Measurements from ENCODE around the gene MRTFB. TPM values are rescaled to one million over a fixed set of nuclear protein-coding genes. Genes with fewer than 3 reads are reported as not detected.

Gene MRTFB
- total RNA-seq, 4 donors from 2014 or later, result 43.6 to 197 (median 65.5) TPM

GRCh38 chr16:14268073-14268472 lies 197.0 kb downstream of the MRTFB start:
- 95% methylated on average over 7 of the region's 7 CpGs for WGBS
- Histone ChIP-seq H3K27ac (no peak overlapping the region), H3K36me3 (peaks cover 35% of the 10 kb centered on the region), H3K4me3 (no peak overlapping the region), H3K27me3 (no peaks in the 10 kb centered on the region), H3K9me3 (no peaks in the 10 kb centered on the region), H3K4me1 (no peaks in the 10 kb centered on the region)
- DNase-seq (ENCODE audit: low spot score in 2 of 2), result no peak
- TF ChIP-seq EP300 (IDR thresholded peaks at IDR 0.05), result no peak
- TF ChIP-seq CTCF (IDR thresholded peaks at IDR 0.05), result no peak
- no peak for TF ChIP-seq POLR2A (IDR thresholded peaks at IDR 0.05)
- no peak for TF ChIP-seq POLR2AphosphoS5 (IDR thresholded peaks at IDR 0.05)

- Histone ChIP-seq H3K36me3 (no peaks in the 10 kb centered on the region), H3K4me3 (no peak overlapping the region), H3K27me3 (no peaks in the 10 kb centered on the region), H3K27ac (no peak overlapping the region), H3K4me1 (no peaks in the 10 kb centered on the region), H3K9me3 (no peaks in the 10 kb centered on the region)
- 96% methylated on average over 3 of the region's 3 CpGs for WGBS
- TF ChIP-seq POLR2AphosphoS5 (IDR thresholded peaks at IDR 0.05), result no peak
- no peak for TF ChIP-seq CTCF (IDR thresholded peaks at IDR 0.05)
- TF ChIP-seq POLR2A (IDR thresholded peaks at IDR 0.05), result no peak
- no peak for DNase-seq (ENCODE audit: low spot score in 2 of 2)
These were observed 204.8 kb downstream of the MRTFB start for GRCh38 chr16:14275934-14276333.

- no peak overlapping the region for H3K27ac ChIP-seq
- no peak overlapping the region for H3K4me3 ChIP-seq
These were observed 207.6 kb downstream of the MRTFB start for GRCh38 chr16:14278749-14279148.

GRCh38 chr16:14280541-14280940 lies 209.4 kb downstream of the MRTFB start:
- H3K4me1 ChIP-seq, result no peaks in the 10 kb centered on the region
- no peak for DNase-seq (ENCODE audit: low spot score in 2 of 2)
- WGBS, result 83% methylated on average over 2 of the region's 2 CpGs

More at GRCh38 chr16:14278749-14279148, 207.6 kb downstream of the MRTFB start:
- no peak for DNase-seq (ENCODE audit: low spot score in 2 of 2)
- Histone ChIP-seq H3K27me3 (no peaks in the 10 kb centered on the region), H3K9me3 (no peaks in the 10 kb centered on the region), H3K4me1 (no peaks in the 10 kb centered on the region), H3K36me3 (no peaks in the 10 kb centered on the region)
- no peak for TF ChIP-seq POLR2A (IDR thresholded peaks at IDR 0.05)
- no peak for TF ChIP-seq POLR2AphosphoS5 (IDR thresholded peaks at IDR 0.05)
- TF ChIP-seq EP300 (IDR thresholded peaks at IDR 0.05), result no peak
- no peak for TF ChIP-seq CTCF (IDR thresholded peaks at IDR 0.05)
- WGBS, result 56% methylated on average over 2 of the region's 2 CpGs

GRCh38 chr16:14283786-14284185 lies 212.7 kb downstream of the MRTFB start:
- 86% methylated on average over 7 of the region's 7 CpGs for WGBS
- no peaks in the 10 kb centered on the region for H3K27me3 ChIP-seq
- H3K27ac ChIP-seq, result no peak overlapping the region
- peaks cover 10% of the 10 kb centered on the region for H3K4me1 ChIP-seq
- TF ChIP-seq POLR2A (IDR thresholded peaks at IDR 0.05) (no peak), EP300 (IDR thresholded peaks at IDR 0.05) (no peak), CTCF (IDR thresholded peaks at IDR 0.05) (no peak), POLR2AphosphoS5 (IDR thresholded peaks at IDR 0.05) (no peak)
- no peaks in the 10 kb centered on the region for H3K36me3 ChIP-seq
- DNase-seq (ENCODE audit: low spot score in 2 of 2), result no peak
- H3K4me3 ChIP-seq, result no peak overlapping the region
- no peaks in the 10 kb centered on the region for H3K9me3 ChIP-seq

More at GRCh38 chr16:14280541-14280940, 209.4 kb downstream of the MRTFB start:
- no peaks in the 10 kb centered on the region for H3K9me3 ChIP-seq
- TF ChIP-seq POLR2AphosphoS5 (IDR thresholded peaks at IDR 0.05), result no peak
- no peak for TF ChIP-seq CTCF (IDR thresholded peaks at IDR 0.05)
- TF ChIP-seq EP300 (IDR thresholded peaks at IDR 0.05), result no peak
- TF ChIP-seq POLR2A (IDR thresholded peaks at IDR 0.05), result no peak
- no peaks in the 10 kb centered on the region for H3K27me3 ChIP-seq
- no peak overlapping the region for H3K4me3 ChIP-seq
- H3K36me3 ChIP-seq, result no peaks in the 10 kb centered on the region
- no peak overlapping the region for H3K27ac ChIP-seq

Measured in suprapubic skin (tissue), 4 donors.